Spleen (tissue), 11 donors: ENCODE results near the gene SEPTIN10. TPM values are rescaled to one million over a fixed set of nuclear protein-coding genes. Genes with fewer than 3 reads are reported as not detected.

ENCODE experiments used
- DNase-seq: peaks from one replicate; pipeline ENCODE4 v3.0.0-alpha.2; 2020
- H3K27ac ChIP-seq, 8 donors: fragments of 200-600 bp; sonication (generic) in 7 of 8; 1 replicate in 4 of 8; 2 replicates in 4 of 8; pipeline versions ENCODE4 v1.5.0 to v1.8.0; 2016 to 2021; ENCODE audit warnings: inconsistent platforms in 4 of 8, mild to moderate bottlenecking in 4 of 8, moderate library complexity in 1 of 8
- H3K27me3 ChIP-seq, 7 donors: fragments of 200-600 bp; sonication (generic) in 6 of 7; replicated peaks in 1 of 7; 1 replicate in 4 of 7; 2 replicates in 3 of 7; pipeline versions ENCODE4 v1.5.0 to v1.8.0; 2016 to 2021; ENCODE audit warnings: inconsistent platforms in 3 of 7, mild to moderate bottlenecking in 1 of 7
- H3K36me3 ChIP-seq, 6 donors: fragments of 200-600 bp; sonication (generic) in 5 of 6; 1 replicate in 4 of 6; 2 replicates in 2 of 6; pipeline versions ENCODE4 v1.5.0 to v1.8.0; 2016 to 2021; ENCODE audit warnings: inconsistent platforms in 2 of 6
- H3K4me1 ChIP-seq, 6 donors: fragments of 200-600 bp; sonication (generic) in 5 of 6; 1 replicate in 3 of 6; 2 replicates in 3 of 6; pipeline versions ENCODE4 v1.5.0 to v1.8.0; 2016 to 2021; ENCODE audit warnings: inconsistent platforms in 3 of 6
- H3K4me3 ChIP-seq, 8 donors: fragments of 200-600 bp; sonication (generic) in 7 of 8; 1 replicate in 4 of 8; 2 replicates in 4 of 8; pipeline versions ENCODE4 v1.5.0 to v1.8.0; 2016 to 2021; ENCODE audit warnings: inconsistent platforms in 4 of 8, mild to moderate bottlenecking in 4 of 8, moderate library complexity in 2 of 8
- H3K9me3 ChIP-seq, 8 donors: fragments of 200-600 bp; sonication (generic) in 7 of 8; 1 replicate in 4 of 8; 2 replicates in 4 of 8; pipeline versions ENCODE4 v1.5.0 to v1.8.0; 2016 to 2021; ENCODE audit warnings: inconsistent platforms in 4 of 8
- POLR2A ChIP-seq, 3 donors: fragments of 450-650 bp; IDR thresholded peaks; one replicate each; pipeline ENCODE4 v1.5.1; 2017; ENCODE audit warnings: antibody characterized with exemption in 3 of 3, mild to moderate bottlenecking in 1 of 3
- POLR2AphosphoS5 ChIP-seq, 3 donors: sonication (generic); formaldehyde crosslinking; IDR thresholded peaks; one replicate each; pipeline ENCODE4 v1.5.1; 2017; ENCODE audit warnings: antibody characterized with exemption in 3 of 3
- WGBS, 5 donors: extraction: QIAGEN DNeasy Blood & Tissue Kit in 3 of 5; methylation state at CpG; one replicate each; pipeline versions ENCODE4 v1.1.5 to v1.1.7; 2013 to 2018; 5-methylcytosine and 5-hydroxymethylcytosine counted together
- intact Hi-C: fragments of 100-400 bp; cut with DNase I; formaldehyde crosslinking; loops from one replicate; pipeline ENCODE4 v1.15.0; 2023; ENCODE audit warnings: low total_unique reads
- polyA plus RNA-seq, 3 donors: library from polyadenylated mRNA; stranded (reverse); fragments of 200-250 nt; gene quantifications; one replicate each; pipeline ENCODE4 v1.2.1, GENCODE V29; 2013
- total RNA-seq, 7 donors: library from RNA; depleted of rRNA in 3 of 7; stranded (reverse); fragments of >200 nt in 3 of 7; fragmentation: NEBNext Ultra II Directional in 4 of 7; extraction: Animal tissue kit (Norgen Biotek cat#: 25700) in 4 of 7; gene quantifications; one replicate each; pipeline versions ENCODE4 v1.1.0 to v1.2.1, GENCODE V29; 2016 to 2021
- TF ChIP-seq, protein P1 (sequence below), 11 experiments: fragments of 200-600 bp in 7 of 11; fragments of 450-650 bp in 4 of 11; sonication (generic) in 4 of 11; IDR thresholded peaks in 8 of 11; conservative IDR thresholded peaks in 3 of 11; 1 replicate in 7 of 11; 2 replicates in 4 of 11; pipeline versions ENCODE4 v1.4.0 to v1.8.0; 2016 to 2021; ENCODE audit warnings: antibody characterized with exemption in 11 of 11, inconsistent platforms in 4 of 11, mild to moderate bottlenecking in 1 of 11
- donor health status: healthy with polysubstance abuse.
- donor health status: DM: no; HTN: no; CAD: no; lungs with moderate emphysema.
- donor health status: DM: no; HTN: no; CAD: no.
- donor health status: Bipolar disorder and iron deficiency.
- donor health status: healthy.
- donor health status: DM: no; HTN: no; CAD: no.
- donor health status: DM: yes; HTN: yes; CAD: no.

SEPTIN10 gene
- total and polyA plus RNA-seq, 10 donors: 14.7 to 95.3 (median 58.3) TPM

DNA sequence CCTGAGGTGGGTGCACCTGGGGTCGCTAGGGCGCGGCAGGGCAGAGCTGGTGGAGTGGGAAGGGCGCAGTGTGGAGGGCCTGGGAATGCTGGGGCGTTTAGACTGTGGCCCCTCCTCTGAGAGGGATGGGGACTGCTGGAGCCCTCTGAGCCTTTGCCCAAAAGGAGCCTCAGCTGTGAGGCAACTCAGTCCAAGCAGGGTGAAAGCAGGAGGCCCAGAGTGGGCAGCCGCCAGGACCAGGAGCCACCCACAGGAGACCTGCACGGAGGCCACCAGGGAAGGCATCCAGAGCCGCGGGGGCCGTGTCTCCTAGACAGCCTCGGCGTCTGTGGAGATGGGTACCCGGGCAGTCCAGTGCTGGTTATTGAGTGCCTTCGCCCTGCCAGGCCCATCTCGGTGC is 114.9 kb downstream of the SEPTIN10 start:
- WGBS, 5 donors: 84 to 93% (median 90%) methylated on average over 9 to 15 of the region's 15 CpGs
- TF ChIP-seq POLR2A (IDR thresholded peaks at IDR 0.05) (no peak), POLR2AphosphoS5 (IDR thresholded peaks at IDR 0.05) (no peak)
- TF ChIP-seq, protein P1, sequence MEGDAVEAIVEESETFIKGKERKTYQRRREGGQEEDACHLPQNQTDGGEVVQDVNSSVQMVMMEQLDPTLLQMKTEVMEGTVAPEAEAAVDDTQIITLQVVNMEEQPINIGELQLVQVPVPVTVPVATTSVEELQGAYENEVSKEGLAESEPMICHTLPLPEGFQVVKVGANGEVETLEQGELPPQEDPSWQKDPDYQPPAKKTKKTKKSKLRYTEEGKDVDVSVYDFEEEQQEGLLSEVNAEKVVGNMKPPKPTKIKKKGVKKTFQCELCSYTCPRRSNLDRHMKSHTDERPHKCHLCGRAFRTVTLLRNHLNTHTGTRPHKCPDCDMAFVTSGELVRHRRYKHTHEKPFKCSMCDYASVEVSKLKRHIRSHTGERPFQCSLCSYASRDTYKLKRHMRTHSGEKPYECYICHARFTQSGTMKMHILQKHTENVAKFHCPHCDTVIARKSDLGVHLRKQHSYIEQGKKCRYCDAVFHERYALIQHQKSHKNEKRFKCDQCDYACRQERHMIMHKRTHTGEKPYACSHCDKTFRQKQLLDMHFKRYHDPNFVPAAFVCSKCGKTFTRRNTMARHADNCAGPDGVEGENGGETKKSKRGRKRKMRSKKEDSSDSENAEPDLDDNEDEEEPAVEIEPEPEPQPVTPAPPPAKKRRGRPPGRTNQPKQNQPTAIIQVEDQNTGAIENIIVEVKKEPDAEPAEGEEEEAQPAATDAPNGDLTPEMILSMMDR (IDR thresholded peaks at IDR 0.05 in 8 of 11, conservative IDR thresholded peaks at IDR 0.05 in 3 of 11): no peak
- H3K36me3 ChIP-seq: peaks cover 0 to 11% (median 0%) of the 10 kb centered on the region in 6 donors
- H3K9me3 ChIP-seq: no peaks in the 10 kb centered on the region
- no peak for DNase-seq
- H3K4me1 ChIP-seq: peaks cover 0 to 28% (median 16%) of the 10 kb centered on the region in 6 donors
- H3K27ac ChIP-seq: no peak overlapping the region
- no peak overlapping the region for H3K4me3 ChIP-seq
- intact Hi-C loops: no loop called here
- H3K27me3 ChIP-seq: no peaks in the 10 kb centered on the region

DNA sequence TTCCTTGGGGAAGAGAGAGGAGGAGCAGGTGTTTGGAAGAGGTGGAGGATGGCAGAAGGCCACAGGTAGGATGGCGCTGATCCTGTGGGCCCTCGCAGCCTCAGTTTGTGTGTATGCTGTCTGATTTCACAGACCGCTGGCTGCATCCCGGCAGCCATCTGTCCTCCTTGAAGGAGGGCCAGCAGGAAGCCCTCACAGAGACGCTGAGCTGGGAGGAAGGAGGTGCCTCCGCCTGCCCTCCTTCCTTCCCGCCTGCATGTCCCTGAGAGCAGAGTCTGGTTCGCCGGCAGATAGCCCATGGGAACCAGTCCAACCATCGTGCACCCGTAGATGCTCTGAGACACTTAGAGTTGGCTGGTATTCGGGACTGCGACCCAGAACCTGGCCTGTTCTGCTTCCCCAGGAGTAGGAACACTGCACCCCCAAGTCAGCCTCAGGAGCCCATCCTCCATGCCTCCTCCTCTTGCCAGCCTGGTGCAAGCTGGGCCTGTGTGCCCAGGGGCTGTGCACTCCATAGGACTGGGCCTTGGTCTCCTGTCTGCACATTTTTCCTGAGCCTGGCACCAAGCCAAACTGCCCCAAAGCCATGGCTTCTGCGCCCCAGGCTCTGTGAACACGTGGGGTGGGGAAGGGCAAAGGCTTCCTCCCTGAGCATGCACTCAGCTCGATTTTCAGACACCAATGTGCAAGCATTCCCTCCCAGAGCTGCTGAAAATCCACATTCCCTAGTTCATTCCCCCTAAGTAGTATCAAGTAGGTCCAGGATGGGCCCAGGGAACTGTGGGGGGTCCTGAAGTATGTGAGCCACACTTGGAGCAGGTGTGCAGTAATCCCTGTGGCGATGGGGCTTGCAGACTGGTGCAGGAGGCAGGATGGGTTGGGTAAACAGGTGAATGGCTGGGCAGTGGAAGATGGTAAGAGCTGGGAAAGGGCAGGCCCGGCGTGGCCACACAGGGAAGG is 115.6 kb downstream of the SEPTIN10 start:
- 55 to 61% (median 59%) methylated on average over 13 to 19 of the region's 19 CpGs for WGBS, 5 donors
- peak in 1 of 3 donors; percentile 62 for TF ChIP-seq POLR2AphosphoS5 (IDR thresholded peaks at IDR 0.05)
- TF ChIP-seq, protein P1 (IDR thresholded peaks at IDR 0.05 in 8 of 11, conservative IDR thresholded peaks at IDR 0.05 in 3 of 11): no peak
- no peak for TF ChIP-seq POLR2A (IDR thresholded peaks at IDR 0.05)
- intact Hi-C loops: no loop called here
- Histone ChIP-seq H3K27ac (no peak overlapping the region), H3K4me3 (no peak overlapping the region), H3K9me3 (no peaks in the 10 kb centered on the region), H3K27me3 (no peaks in the 10 kb centered on the region), H3K36me3 (peaks cover 0 to 10% (median 0%) of the 10 kb centered on the region in 6 donors), H3K4me1 (peaks cover 0 to 28% (median 16%) of the 10 kb centered on the region in 6 donors)
- no peak for DNase-seq

- H3K4me3 ChIP-seq: no peak overlapping the region
- no peak overlapping the region for H3K27ac ChIP-seq
- H3K27me3 ChIP-seq: no peaks in the 10 kb centered on the region
- no peaks in the 10 kb centered on the region for H3K9me3 ChIP-seq
- 61 to 78% (median 69%) methylated on average over 8 of the region's 8 CpGs for WGBS, 5 donors
- peaks cover 0 to 11% (median 0%) of the 10 kb centered on the region in 6 donors for H3K36me3 ChIP-seq
- peaks cover 0 to 28% (median 16%) of the 10 kb centered on the region in 6 donors for H3K4me1 ChIP-seq
- intact Hi-C loops: no loop called here
- no peak for TF ChIP-seq POLR2AphosphoS5 (IDR thresholded peaks at IDR 0.05)
- TF ChIP-seq, protein P1 (IDR thresholded peaks at IDR 0.05 in 8 of 11, conservative IDR thresholded peaks at IDR 0.05 in 3 of 11): no peak
- no peak for TF ChIP-seq POLR2A (IDR thresholded peaks at IDR 0.05)
- DNase-seq: no peak
Observed at GRCh38 chr2:109497463-109497862, 116.3 kb downstream of the SEPTIN10 start.

DNA sequence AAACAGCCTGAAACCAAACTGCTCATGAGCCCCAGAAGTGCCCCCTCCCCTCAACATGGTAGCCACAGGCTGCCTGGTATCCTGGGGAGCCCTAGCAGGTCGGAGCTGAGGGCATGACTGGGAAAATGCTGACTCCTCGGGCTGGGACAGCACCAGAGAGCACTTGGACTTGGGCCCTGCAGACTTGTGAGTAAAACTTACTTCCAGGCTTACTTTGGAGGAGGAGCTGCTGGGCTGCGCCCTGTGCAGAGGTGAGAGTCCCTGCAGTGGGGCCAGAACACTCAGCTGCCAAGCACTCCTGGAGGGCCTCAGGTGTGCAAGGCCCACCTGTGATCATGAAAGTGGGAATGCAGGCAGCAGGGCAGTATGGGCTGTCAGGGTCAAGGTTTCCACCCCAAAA is 119.4 kb downstream of the SEPTIN10 start:
- H3K36me3 ChIP-seq: peaks cover 0 to 8% (median 0%) of the 10 kb centered on the region in 6 donors
- no peaks in the 10 kb centered on the region for H3K9me3 ChIP-seq
- H3K27me3 ChIP-seq: no peaks in the 10 kb centered on the region
- no peak for TF ChIP-seq POLR2AphosphoS5 (IDR thresholded peaks at IDR 0.05)
- TF ChIP-seq, protein P1 (IDR thresholded peaks at IDR 0.05 in 8 of 11, conservative IDR thresholded peaks at IDR 0.05 in 3 of 11): no peak
- no peak for TF ChIP-seq POLR2A (IDR thresholded peaks at IDR 0.05)
- WGBS, 5 donors: 84 to 95% (median 86%) methylated on average over 2 to 3 of the region's 3 CpGs
- intact Hi-C loops: no loop called here
- no peak overlapping the region for H3K27ac ChIP-seq
- no peak overlapping the region for H3K4me3 ChIP-seq
- peaks cover 0 to 21% (median 15%) of the 10 kb centered on the region in 6 donors for H3K4me1 ChIP-seq
- no peak for DNase-seq
